NCI-H1105 treated with DMSO at 0.1 percent for 48 hours (cell line): Measurements from ENCODE around the gene ZNF544.

Experiments used
- DNase-seq: peaks from one replicate; lab custom pipeline; 2025; lab: John Stamatoyannopoulos, UW

Gene ZNF544

DNA sequence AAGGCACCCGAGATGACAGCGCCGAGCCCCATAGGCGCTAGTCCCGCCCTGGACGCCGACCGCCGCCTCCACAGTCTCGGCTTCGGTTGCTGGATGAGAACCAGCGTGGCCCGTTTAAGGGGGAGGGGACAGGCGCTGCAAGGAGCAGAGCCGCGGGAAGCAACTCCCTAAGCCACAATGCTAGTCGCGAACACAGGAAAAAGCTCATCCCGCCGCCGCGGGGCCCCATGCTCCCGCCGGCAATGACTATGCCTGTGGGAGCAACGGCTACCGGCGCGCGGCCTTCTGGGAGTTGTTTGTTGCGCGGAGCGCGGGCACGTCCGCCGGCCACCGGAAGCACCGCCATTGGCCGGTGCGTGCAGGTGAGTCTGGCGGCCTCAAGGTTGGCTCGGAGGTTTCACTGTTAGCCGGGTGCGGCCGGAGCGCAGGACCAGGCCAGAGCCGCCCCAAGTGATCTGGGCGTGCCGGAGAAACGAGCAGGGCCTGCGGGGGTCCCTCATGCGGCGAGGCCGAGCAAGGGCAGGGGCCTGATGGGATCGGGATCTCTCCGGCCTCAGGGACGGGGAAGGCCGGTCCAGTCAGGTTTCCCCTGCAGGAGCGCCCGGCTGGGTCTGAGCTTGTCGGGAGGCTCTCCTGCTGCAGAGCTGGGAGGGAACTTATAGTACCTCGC lies at the start of gene ZNF544:
TSS of gene ZNF544 (plus strand) at position 330 of the 670 bp plus-strand sequence. CDS start 15,110 bp downstream, outside the sequence.
- DNase-seq = peak; percentile 63

DNA sequence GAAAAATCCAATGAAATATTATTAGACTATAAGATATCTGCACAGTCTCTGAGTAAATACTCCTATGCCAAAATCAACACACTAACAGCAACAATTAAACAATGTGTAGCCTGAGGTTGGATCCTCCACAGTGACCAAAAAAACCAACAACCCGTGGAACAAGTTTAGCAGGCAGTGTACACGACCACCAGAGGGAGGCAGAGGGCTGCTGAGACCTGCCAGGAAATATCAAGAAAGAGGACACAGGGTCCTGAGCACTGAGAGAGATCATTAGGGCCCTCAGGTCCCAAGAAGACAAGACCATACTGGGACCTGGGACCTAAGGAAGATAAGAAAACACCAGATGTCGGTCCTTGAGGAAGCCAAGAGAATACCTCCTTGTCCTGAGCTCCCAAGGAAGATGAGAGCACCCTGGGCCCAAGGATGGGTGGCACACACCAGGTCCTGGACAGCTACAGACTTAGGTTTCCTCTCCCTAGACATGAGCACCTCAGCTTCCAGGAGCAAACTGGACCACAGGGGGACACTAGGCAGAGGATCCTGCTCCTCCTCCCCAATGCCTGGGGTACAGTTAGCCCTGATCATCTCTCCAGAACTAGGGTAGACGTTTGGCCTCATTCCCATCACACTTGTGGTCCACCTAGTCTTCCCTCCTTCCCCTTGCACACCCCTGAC lies 46.7 kb upstream of the ZNF544 start:
- peak; percentile 15 for DNase-seq

DNA sequence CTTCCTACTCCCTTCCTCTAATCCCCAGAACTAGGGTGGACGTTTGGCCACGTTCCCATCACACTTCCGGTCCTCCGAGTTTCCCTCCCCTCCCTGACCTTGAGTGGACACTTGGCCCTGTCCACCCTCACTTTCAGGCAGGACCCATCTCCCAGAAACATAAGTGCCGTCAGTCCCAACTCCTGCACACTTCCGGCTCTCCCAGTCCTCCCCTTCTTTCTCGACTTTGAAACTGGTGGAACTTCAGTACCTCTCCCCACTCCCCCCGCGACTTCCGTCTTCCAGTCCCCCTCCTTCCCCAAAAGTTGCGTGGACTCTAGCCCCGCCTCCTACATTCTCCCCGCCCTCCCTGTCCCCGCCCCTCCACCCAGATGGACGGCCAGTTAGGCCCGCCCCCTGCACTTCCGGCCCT lies 46.1 kb upstream of the ZNF544 start:
- no peak for DNase-seq

DNA sequence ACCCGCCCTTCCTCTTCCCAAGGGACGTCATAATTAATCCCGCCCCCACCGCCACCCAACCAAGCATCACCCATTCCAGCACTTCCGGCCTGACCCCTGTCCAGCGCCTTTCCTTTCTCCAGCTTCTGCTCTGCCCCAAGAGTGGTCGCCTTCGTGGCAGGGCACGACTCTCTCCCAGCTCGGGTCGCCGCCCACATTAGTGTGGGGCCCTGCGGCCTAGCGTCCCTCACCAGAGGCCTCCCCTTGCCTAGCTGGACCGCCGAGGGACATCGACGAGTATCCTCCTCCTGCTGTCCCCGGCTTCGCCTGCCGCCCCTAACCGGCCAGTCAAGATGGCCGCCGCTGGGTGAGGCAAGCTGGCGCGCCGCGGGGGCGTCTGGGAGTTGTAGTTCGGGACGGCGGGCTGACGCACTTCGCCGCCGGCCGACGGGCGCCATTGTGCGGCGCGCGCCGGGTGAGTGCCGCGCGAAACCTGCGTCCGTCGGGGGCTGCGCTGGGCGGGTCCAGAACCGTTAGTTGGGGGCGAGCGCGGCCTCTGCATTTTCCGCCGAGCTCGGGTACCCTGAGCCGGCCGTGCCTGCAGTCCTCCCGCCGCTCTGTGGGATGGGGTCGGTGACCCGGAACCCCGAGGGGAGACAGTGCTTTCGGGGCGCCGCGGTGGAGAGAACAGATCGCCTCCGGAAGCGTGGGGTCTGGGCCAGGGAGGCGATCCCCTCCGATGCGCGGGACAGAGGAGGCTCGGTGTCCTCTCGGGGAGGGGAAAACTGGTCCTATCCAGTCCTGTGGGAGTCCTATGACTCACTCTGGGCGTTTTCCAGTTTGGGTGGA lies 45.5 kb upstream of the ZNF544 start, which contains the start of gene ZNF274:
TSS of gene ZNF274 (plus strand) at position 73 of the 828 bp plus-strand sequence. CDS start 905 bp downstream, outside the sequence.
- peak; percentile 88 for DNase-seq

DNA sequence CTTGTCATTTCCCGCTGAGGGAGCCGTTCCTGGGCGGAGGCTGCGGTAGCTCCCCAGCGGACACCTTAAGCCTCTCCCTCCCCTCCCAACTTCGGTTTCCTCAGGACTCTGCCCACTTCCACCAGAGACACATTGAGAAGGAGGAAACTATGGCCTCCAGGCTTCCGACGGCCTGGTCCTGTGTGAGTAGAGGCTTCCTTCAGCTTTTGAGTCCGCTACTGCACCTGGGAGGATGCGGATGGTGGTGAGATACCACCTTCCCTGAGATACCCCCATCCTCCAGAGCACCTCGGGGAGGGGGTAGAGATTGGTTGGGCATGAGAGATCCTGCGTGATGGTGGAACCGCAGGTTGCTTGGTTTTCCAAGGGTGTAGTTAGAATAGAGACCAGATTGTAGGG lies 44.9 kb upstream of the ZNF544 start:
- no peak for DNase-seq

DNA sequence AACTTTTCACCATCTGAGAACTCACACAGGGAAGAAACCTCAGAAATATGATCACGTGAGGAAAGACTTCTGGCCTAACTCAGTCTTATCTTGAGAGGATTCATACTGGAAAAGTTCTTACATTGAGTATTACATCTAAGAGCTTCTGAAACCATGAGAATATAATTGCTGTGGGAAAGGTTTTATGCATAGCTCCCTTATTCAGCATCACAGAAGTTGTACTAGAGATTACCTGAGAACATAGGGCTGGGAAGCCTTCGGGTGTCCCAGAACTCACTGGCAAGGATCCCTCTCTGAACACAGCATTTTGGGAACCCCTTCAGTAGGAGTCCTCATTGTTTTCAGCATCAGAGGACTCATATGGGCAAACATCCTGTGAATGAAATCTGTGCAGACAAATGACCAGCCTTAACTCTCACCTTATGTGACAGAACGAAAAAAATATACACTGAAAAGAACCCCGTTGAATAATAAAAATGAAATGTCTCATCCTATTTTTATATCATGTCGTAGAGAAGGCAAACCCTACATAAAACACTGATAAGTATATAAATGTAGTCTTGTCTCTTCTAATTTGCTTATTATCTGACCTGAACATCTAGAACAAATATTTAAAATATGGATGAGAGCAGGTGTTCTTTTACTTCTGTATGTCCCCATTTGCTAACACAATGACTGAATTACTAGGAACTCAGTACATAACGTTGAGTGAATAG lies 31.7 kb upstream of the ZNF544 start:
- DNase-seq = no peak

DNA sequence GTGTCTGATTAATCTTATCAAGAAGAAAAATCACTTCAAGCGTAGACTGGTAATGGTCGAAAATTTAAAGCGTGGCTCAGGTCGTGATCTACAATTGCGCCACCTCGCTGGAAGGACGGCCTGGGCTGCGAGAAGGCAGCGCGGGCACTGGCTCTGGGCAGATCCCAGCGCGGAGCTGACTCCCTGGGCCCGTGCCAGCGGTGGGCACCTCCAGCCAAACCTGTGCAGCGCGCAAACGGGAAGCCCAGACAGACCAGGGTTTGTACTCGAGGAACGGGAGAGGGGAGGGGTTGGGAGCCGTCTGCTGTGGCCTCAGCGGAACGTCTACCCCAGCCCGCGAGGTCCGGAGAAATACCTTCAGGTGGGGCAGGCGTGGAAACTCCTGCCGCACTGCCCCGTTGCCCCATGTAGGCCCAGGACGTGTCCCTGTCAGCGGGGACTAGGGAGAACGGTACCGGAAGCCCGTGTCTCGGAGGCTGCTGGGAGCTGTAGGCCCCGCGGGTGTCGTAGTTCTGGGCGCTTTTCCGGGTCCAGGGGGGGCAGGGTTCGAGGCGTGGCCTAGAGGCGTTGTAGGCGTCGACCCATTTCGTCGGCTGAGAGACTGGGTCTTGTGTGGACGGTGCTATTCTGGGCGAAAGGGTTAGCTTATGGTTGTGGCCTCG lies 24.8 kb upstream of the ZNF544 start:
- no peak for DNase-seq

DNA sequence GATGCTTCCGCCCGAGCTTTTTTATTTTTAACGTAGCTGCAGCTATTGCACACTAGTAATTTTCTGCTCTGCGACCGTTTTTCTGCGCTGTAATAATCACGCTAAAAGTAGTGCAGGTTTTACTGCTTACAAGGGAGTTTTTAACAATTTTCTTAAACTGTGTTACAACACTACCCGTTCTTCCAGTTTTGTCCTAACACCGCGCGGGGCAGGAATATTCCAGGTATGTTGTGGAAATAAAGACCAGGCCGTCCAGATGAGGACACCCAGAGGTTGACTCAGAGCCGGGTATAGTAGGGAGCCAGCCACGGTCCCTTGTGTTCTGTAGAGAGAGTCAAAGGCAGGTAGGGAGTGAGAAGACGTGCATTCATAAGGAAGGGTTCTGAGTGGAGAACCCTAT lies 24.1 kb upstream of the ZNF544 start:
- no peak for DNase-seq

DNA sequence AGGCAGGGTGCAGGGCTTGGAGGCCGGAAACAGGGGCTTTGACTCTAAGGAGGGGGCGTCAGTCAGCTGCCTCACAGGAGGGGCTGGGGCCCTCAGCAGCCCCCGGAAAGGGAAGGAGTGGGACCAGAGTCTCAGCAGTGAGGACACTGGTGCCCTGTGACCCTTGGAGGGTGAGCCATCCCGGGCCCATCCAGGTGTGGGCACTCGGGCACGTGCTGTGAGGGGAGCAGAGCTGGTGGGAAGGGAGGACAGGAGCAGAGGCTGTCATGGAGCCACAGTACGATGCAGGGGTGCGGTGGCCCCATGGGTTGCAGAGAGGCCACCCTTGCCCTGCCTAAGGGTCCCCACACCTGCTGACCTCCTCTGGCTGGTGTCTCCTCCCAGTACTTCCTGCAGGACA lies 19.1 kb upstream of the ZNF544 start:
- no peak for DNase-seq

DNA sequence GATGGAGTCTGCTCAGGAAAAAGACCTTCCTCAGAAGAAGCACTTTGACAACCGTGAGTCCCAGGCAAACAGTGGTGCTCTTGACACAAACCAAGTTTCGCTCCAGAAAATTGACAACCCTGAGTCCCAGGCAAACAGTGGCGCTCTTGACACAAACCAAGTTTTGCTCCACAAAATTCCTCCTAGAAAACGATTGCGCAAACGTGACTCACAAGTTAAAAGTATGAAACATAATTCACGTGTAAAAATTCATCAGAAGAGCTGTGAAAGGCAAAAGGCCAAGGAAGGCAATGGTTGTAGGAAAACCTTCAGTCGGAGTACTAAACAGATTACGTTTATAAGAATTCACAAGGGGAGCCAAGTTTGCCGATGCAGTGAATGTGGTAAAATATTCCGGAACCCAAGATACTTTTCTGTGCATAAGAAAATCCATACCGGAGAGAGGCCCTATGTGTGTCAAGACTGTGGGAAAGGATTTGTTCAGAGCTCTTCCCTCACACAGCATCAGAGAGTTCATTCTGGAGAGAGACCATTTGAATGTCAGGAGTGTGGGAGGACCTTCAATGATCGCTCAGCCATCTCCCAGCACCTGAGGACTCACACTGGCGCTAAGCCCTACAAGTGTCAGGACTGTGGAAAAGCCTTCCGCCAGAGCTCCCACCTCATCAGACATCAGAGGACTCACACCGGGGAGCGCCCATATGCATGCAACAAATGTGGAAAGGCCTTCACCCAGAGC lies 16.2 kb upstream of the ZNF544 start:
- DNase-seq = no peak

DNA sequence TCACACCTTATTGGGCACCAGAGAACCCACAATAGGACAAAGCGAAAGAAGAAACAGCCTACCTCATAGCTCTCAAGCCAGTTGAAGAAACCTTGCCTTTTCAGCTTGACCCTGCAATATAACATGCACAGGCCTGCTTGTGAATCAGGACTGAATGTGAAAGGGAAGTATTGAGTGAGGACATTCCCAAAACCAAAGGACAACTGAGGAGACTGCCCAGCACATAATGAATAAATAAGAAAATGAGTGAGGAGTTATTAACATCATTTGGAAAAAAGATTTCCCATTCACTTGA lies 15.7 kb upstream of the ZNF544 start:
- no peak for DNase-seq

DNA sequence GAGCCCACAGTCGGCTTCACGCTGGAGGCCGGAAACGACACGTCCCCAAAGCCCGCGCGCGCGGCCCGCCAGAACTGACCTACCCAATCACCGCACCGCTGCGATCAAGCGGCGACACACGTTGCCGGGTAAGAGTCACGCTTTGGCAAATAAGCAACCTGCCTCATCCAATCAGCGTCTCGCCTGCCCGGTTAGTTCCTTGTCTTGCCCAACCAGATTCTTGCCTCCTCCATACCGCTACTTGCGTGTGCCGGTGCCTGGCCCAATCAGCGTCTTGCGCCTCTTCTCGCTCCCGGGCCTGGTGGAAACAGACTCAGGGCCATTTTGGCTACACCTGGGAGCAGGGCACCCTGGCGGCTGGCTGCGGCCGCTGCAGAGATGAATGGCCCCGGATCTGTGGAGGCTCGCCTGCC lies 11.6 kb upstream of the ZNF544 start:
- DNase-seq = no peak

DNA sequence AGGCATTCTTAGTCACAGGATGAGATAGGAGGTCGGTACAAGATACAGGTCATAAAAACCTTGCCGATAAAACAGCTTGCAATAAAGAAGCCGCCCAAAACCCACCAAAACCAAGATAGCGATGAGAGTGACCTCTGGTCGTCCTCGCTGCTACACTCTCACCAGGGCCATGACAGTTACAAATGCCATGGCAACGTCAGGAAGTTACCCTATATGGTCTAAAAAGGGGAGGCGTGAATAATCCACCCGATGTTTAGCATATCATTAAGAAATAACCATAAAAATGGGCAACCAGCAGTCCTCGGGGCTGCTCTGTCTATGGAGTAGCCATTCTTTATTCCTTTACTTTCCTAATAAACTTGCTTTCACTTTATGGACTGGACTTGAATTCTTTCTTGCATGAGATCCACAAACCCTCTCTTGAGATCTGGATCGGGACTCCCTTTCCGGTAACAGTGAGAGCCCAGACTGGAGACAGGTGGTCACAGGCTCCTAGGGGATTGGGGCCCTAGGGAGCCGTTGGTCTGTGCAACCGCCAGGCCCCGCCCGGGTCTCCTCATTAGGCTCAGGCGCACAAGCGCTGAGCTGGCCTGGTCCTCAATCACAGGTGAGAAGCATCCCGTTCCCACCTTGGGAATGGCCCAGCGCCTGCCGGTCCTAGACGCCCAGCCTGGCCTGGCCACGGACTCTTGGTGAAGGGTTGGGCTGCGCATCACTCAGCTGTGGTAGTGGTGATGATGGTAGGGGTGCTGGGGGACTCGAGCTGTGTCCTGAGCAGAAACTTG lies 10.9 kb upstream of the ZNF544 start:
- DNase-seq = no peak

DNA sequence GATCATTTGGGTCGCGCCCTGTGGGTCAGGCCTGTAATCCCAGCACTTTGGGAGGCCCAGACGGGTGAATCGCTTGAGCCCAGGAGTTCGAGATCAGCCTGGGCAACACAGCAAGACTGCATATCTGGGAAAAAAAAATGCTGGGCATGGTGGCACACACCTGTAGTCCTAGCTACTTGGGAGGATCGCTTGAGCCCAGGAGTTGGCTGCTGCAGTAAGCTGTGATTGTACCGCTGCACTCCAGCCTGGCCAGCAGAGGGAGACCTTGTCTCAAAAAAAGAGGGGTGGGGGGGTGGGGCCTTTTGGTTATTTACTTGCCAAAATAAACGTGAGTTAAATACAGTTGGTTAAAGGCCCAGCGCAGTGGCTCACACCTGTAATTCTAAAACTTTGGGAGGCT lies 9.8 kb upstream of the ZNF544 start:
- DNase-seq = no peak

DNA sequence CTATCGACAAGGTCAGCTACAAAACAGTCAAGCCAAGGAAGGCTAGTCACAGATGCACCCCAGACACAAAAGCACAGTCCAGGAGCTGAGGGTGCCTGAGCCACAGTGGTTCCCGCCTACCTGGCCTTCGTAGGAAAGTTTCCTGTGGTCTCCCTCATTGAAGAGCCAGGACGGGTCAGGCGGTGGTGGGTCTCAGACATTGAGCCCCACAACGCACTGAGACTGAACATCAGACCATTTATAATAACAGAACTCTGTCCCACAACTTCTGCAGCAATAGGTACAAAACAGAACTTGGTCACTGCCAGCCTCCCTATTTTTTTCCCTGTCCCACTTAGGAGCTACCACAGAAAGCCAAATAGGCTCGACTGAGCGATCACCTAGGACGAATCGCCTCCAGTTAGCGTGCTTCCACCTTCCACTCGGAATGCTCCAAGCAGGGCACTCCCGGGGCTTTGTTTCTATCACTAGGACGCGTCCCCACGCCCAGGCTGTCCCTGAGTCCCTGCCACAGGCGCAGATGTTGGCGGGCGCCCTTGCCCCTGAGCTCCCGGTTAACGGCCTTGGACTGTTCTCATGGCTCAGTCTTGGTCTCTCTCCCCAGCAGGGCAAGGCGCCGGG lies 640 bp upstream of the ZNF544 start:
- no peak for DNase-seq

DNA sequence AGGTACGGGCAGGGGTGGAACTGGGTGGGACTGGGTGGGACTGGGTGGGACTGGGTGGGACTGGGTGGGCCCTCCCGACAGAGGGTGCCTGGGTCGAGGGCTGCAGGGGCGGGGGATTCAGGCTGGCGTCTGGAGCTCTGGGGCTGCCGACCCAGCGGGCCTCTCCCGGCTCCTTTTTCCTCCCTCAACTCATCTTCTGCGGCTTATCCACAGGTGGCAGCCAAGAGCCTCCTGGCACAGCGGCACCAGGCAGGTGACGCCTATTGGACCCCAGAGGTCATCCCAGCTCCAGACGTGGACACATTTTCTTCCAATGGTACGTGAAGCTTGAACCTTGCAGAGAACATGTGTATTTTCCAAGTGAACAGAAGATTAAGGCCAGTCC lies 533 bp downstream of the ZNF544 start:
- DNase-seq = no peak

DNA sequence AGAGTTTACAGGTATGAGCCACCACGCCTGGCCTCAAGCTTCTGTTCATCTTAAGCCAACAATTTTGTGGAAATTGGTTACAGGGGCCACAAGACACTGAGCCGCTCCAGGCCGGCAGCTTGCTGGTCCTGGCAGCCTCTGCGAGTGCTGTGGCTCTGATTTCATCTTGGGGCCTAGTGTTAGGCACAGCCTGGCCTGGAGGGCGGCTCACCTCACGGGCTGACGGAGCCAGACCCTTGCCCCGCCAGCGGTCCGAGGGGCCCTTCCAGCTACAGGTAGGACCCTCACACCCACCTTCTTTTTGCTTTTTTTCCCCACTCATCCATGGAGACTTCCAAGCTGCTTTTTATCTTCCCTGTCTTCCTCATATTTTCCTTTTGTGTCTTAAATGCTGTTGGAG lies 8.6 kb downstream of the ZNF544 start:
- DNase-seq = no peak

DNA sequence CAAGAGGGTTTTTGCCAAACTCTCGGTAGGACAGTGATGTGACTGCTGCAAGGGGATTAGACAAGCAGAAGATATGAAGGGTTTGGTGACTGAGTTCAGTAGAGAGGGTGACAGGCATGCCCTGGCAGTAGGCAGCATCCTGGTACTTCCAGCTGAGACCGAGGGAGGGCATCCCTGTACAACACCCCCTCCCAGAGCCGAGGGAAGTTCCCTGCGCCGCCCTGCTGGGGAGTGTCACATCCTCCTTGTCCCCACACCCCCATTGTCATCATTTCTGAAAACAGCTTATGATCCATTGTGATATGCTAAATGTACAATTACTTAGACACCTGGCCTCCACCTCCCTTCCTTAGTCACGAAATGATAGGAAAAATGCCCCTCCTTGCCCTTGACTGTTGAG lies 14.6 kb downstream of the ZNF544 start:
- DNase-seq = no peak

DNA sequence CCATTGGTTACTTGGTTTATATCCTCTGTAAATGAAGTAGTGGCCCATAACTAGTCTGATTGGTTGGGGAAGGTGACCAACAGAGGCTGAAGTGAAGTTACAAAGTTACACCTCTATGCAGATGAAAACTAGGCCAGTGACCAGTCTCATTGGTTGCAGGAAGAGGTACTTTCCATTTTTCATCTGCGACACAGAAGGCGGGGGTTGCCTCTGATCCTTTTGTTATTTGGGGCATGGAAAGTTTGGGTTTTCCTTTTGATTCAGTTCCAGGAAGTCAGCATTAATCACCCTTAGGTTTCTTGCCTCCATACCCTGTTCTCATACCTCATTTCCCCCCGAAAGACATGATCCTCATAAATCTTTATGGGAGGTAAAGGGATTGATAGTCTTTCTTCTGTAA lies 20.2 kb downstream of the ZNF544 start:
- no peak for DNase-seq

DNA sequence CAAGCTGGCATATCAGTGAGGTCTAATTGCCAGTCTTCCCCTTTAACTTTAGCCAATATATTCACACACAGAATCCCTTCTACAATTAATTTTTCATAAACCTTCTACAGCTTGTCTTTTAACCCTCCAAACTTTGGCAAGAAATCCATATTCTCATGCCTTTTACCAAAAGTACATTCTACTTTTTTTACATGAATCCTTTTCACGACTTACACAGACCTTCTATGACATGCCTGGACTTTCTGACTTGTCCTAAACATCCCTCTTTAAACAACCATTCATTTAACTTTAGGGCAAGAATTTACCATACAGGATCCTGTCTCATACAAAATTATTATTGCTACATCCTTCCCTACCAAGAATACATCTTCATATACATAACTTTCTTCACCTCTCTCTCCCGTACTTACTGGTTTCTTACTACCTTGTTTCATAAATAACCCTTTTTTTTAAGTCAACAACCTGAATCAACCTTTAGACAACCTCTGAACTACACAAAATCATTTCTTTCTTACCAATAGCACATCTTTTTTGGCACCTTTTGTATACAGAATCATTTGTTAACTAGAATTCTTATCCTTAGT lies 23.5 kb downstream of the ZNF544 start:
- no peak for DNase-seq
